Prostate gland (tissue), 2 donors: ENCODE measurements around the gene NUP58.

Source experiments
- CTCF ChIP-seq, 4 experiments: fragments of 200-600 bp in 2 of 4; fragments of 450-650 bp in 2 of 4; sonication (generic) in 2 of 4; IDR thresholded peaks; 1 replicate in 3 of 4; 2 replicates in 1 of 4; pipeline ENCODE4 v1.5.1; 2016 to 2019; ENCODE audit warnings: antibody characterized with exemption in 4 of 4, mild to moderate bottlenecking in 2 of 4, moderate library complexity in 2 of 4
- POLR2A ChIP-seq: fragments of 450-650 bp; IDR thresholded peaks from one replicate; pipeline ENCODE4 v1.6.1; 2016; ENCODE audit warnings: antibody characterized with exemption, mild to moderate bottlenecking
- POLR2AphosphoS5 ChIP-seq: sonication (generic); formaldehyde crosslinking; IDR thresholded peaks from one replicate; pipeline ENCODE4 v1.6.1; 2017; ENCODE audit warnings: antibody characterized with exemption

GRCh38 chr13:25276748-25277147, 24.7 kb upstream of the NUP58 start:
- no peak for TF ChIP-seq CTCF (IDR thresholded peaks at IDR 0.05)
- TF ChIP-seq POLR2A: no peak
- no peak for TF ChIP-seq POLR2AphosphoS5
